Astrocyte (in vitro differentiated cells and primary cell): ENCODE results near the gene SESN2. TPM values are rescaled to one million over a fixed set of nuclear protein-coding genes. Genes with fewer than 3 reads are reported as not detected.

ENCODE experiments used
- DNase-seq: peaks from one replicate; pipeline ENCODE4 v3.0.0-alpha.2; 2010; ENCODE audit warnings: low read depth
- FAIRE-seq: peaks from 2 replicates; lab custom pipeline; 2011; peaks lifted over from hg19 to GRCh38; lab: Jason Lieb, UNC
- H2AFZ ChIP-seq: 2 replicates; pipeline ENCODE4 v1.6.0; 2012; ENCODE audit warnings: low read depth, low read length, inconsistent platforms
- H3K27ac ChIP-seq: 2 replicates; pipeline ENCODE4 v1.5.1; 2011; ENCODE audit warnings: low read depth, low read length, inconsistent platforms
- H3K27me3 ChIP-seq: 2 replicates; pipeline ENCODE4 v1.6.0; 2011; ENCODE audit warnings: low read length, inconsistent platforms; ENCODE audit not compliant: insufficient read depth
- H3K36me3 ChIP-seq: 2 replicates; pipeline ENCODE4 v1.5.1; 2011; ENCODE audit warnings: low read length, inconsistent platforms; ENCODE audit not compliant: insufficient read depth
- H3K4me1 ChIP-seq: 2 replicates; pipeline ENCODE4 v1.5.1; 2011; ENCODE audit warnings: low read length, inconsistent platforms; ENCODE audit not compliant: insufficient read depth
- H3K4me2 ChIP-seq: 2 replicates; pipeline ENCODE4 v1.6.0; 2012; ENCODE audit warnings: low read length, inconsistent platforms
- H3K4me3 ChIP-seq: 2 replicates; pipeline ENCODE4 v1.5.1; 2011; ENCODE audit warnings: low read depth, mild to moderate bottlenecking, low read length, inconsistent platforms; ENCODE audit not compliant: insufficient read depth
- H3K79me2 ChIP-seq: 2 replicates; pipeline ENCODE4 v1.6.0; 2012; ENCODE audit warnings: mild to moderate bottlenecking, low read length, inconsistent platforms; ENCODE audit not compliant: insufficient read depth
- H3K9ac ChIP-seq: 2 replicates; pipeline ENCODE4 v1.6.0; 2012; ENCODE audit warnings: mild to moderate bottlenecking, low read length, inconsistent platforms
- H3K9me3 ChIP-seq: 2 replicates; pipeline ENCODE4 v1.5.1; 2012; ENCODE audit warnings: low read depth, mild to moderate bottlenecking, low read length, inconsistent platforms; ENCODE audit not compliant: insufficient read depth
- H4K20me1 ChIP-seq: 2 replicates; pipeline ENCODE4 v1.6.0; 2012; ENCODE audit warnings: low read length, inconsistent platforms; ENCODE audit not compliant: insufficient read depth
- H3K27ac Mint-ChIP-seq: one replicate; pipeline ENCODE4 v1.8.0; 2021; ENCODE audit warnings: mild to moderate bottlenecking, mixed read lengths; ENCODE audit not compliant: unreplicated experiment
- H3K27me3 Mint-ChIP-seq: one replicate; pipeline ENCODE4 v1.8.0; 2021; ENCODE audit warnings: low read depth, mixed read lengths; ENCODE audit not compliant: unreplicated experiment
- H3K36me3 Mint-ChIP-seq: one replicate; pipeline ENCODE4 v1.8.0; 2021; ENCODE audit warnings: low read depth, mixed read lengths; ENCODE audit not compliant: unreplicated experiment
- H3K4me1 Mint-ChIP-seq: one replicate; pipeline ENCODE4 v1.8.0; 2021; ENCODE audit warnings: low read depth, mixed read lengths; ENCODE audit not compliant: unreplicated experiment
- H3K4me3 Mint-ChIP-seq: one replicate; pipeline ENCODE4 v1.8.0; 2021; ENCODE audit warnings: mild to moderate bottlenecking, moderate library complexity, mixed read lengths; ENCODE audit not compliant: unreplicated experiment
- H3K9me3 Mint-ChIP-seq: one replicate; pipeline ENCODE4 v1.8.0; 2021; ENCODE audit warnings: mild to moderate bottlenecking, mixed read lengths; ENCODE audit not compliant: unreplicated experiment
- EZH2 ChIP-seq: IDR thresholded peaks from 2 replicates; pipeline ENCODE4 v1.6.1; 2012; ENCODE audit warnings: mild to moderate bottlenecking, low read length, inconsistent platforms; ENCODE audit not compliant: insufficient read depth
- total RNA-seq: library from RNA; stranded (reverse); gene quantifications from 2 replicates; pipeline ENCODE4 v1.2.1, GENCODE V29; 2021
- TF ChIP-seq, protein P1 (sequence below): IDR thresholded peaks from 2 replicates; pipeline ENCODE4 v1.5.1; 2011; ENCODE audit warnings: low read depth, mild to moderate bottlenecking, inconsistent platforms, low read length, moderate library complexity; ENCODE audit not compliant: insufficient read depth

The SESN2 gene
- total RNA-seq, 1 donor from 2014 or later = 78.3 TPM

DNA sequence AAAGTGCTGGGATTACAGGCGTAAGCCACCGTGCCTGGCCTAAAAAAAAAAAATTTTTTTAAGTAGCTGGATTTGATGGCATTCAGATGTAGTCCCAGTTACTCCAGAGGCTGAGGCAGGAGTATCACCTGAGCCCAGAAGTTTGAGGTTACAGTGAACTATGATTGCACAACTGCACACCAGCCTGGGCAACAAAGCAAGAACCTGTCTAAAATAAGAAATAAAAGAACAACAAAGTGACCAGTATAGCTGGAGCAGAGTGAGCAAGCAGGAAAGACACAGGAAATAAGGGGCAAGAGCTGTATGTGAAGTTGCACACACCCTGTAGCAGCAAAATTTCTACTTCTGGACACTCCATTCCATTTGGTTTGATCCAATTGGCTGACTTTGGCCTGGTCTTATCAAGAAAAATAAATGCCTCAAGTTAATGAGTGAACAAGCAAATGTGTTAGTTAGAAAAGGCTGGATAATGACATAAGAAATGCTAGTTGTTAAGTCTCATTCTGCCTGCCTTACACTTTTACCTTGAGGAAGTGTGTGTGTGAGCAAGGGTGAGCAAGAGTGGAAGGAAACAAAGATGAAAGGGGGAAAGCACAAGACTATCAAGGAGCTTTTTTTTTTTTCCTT is 15.5 kb upstream of the SESN2 start:
- Histone ChIP-seq H3K27me3 (no peaks in the 10 kb centered on the region), H3K9ac (no peak overlapping the region), H3K4me2 (no peak overlapping the region), H4K20me1 (no peaks in the 10 kb centered on the region), H3K4me1 (peaks cover 21% of the 10 kb centered on the region), H2AFZ (no peak overlapping the region), H3K9me3 (no peaks in the 10 kb centered on the region), H3K4me3 (no peak overlapping the region), H3K27ac (no peak overlapping the region), H3K36me3 (no peaks in the 10 kb centered on the region), H3K79me2 (peaks cover 6% of the 10 kb centered on the region)
- no peak for TF ChIP-seq EZH2
- TF ChIP-seq, protein P1, sequence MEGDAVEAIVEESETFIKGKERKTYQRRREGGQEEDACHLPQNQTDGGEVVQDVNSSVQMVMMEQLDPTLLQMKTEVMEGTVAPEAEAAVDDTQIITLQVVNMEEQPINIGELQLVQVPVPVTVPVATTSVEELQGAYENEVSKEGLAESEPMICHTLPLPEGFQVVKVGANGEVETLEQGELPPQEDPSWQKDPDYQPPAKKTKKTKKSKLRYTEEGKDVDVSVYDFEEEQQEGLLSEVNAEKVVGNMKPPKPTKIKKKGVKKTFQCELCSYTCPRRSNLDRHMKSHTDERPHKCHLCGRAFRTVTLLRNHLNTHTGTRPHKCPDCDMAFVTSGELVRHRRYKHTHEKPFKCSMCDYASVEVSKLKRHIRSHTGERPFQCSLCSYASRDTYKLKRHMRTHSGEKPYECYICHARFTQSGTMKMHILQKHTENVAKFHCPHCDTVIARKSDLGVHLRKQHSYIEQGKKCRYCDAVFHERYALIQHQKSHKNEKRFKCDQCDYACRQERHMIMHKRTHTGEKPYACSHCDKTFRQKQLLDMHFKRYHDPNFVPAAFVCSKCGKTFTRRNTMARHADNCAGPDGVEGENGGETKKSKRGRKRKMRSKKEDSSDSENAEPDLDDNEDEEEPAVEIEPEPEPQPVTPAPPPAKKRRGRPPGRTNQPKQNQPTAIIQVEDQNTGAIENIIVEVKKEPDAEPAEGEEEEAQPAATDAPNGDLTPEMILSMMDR = no peak
- Mint-ChIP-seq H3K9me3 (no peaks in the 10 kb centered on the region), H3K27me3 (no peaks in the 10 kb centered on the region), H3K4me3 (peak overlapping the region; percentile 10), H3K27ac (no peak overlapping the region), H3K36me3 (no peaks in the 10 kb centered on the region), H3K4me1 (peaks cover 17% of the 10 kb centered on the region)
- FAIRE-seq (no peak), DNase-seq (no peak)

DNA sequence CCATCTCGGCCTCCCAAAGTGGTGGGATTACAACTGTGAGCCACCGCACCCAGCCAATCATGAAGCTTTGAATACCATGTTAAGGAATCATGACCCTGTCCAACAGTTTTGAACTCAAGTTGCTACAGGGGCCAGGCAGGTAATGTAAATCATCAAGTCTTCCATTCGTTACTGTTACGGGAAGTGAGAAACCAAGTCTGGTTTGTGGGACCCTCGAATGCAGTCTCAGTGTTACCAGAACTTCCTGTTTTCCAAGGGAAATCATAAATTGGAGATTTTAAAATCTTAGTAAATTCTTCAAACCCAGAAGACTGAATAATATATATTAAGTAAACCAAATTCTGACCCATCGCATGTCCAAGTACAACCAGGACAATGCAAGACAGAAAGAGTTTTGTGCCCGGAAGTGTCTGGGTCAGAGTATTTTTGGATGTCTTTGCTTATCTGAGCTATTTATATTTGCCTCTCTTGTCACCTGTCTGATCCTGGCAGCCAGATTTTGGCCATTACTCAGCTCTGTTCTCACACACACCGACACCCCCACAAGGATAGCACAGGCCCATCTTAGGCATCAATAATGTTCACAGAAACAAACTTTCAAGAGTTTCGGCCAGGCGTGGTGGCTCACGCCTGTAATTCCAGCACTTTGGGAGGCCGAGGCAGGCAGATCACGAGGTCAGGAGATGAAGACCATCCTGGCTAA is 14.6 kb upstream of the SESN2 start:
- no peak for FAIRE-seq
- no peak overlapping the region for H3K4me3 ChIP-seq
- no peak for TF ChIP-seq EZH2
- TF ChIP-seq, protein P1 = no peak
- H3K9me3 Mint-ChIP-seq = no peaks in the 10 kb centered on the region
- no peaks in the 10 kb centered on the region for H4K20me1 ChIP-seq
- H3K27ac Mint-ChIP-seq = no peak overlapping the region
- no peaks in the 10 kb centered on the region for H3K27me3 ChIP-seq
- no peak overlapping the region for H2AFZ ChIP-seq
- peaks cover 6% of the 10 kb centered on the region for H3K79me2 ChIP-seq
- H3K4me3 Mint-ChIP-seq = no peak overlapping the region
- H3K9me3 ChIP-seq = no peaks in the 10 kb centered on the region
- H3K4me1 Mint-ChIP-seq = peaks cover 25% of the 10 kb centered on the region
- no peaks in the 10 kb centered on the region for H3K36me3 Mint-ChIP-seq
- no peak for DNase-seq
- H3K4me2 ChIP-seq = no peak overlapping the region
- H3K36me3 ChIP-seq = no peaks in the 10 kb centered on the region
- no peak overlapping the region for H3K9ac ChIP-seq
- H3K4me1 ChIP-seq = peaks cover 30% of the 10 kb centered on the region
- no peaks in the 10 kb centered on the region for H3K27me3 Mint-ChIP-seq
- no peak overlapping the region for H3K27ac ChIP-seq

DNA sequence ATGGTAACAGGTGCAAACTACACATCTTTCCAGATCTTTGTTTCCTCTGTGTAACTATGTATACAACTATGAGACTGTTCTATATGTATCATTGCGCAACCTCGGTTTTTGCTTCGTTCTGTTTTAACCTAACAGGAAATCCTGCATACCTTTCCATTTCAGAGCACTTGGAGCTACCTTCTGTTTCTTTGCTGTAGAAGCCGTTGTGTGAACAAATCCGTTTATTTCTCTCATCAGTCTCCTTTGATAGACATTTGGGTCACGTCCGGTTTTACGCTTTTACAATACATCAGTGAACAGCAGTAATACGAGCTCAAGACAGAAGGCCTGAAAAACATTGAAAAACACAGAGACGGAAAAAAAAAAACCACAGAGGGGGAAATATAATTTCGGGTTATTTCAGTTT is 12.9 kb upstream of the SESN2 start:
- Histone ChIP-seq H3K9ac (peak overlapping the region; percentile 85), H3K27me3 (no peaks in the 10 kb centered on the region), H3K9me3 (no peaks in the 10 kb centered on the region), H3K4me2 (peak overlapping the region; percentile 87), H4K20me1 (no peaks in the 10 kb centered on the region), H3K4me1 (peaks cover 33% of the 10 kb centered on the region), H3K36me3 (no peaks in the 10 kb centered on the region), H3K4me3 (peak overlapping the region; percentile 70), H3K79me2 (peaks cover 6% of the 10 kb centered on the region), H2AFZ (peak overlapping the region; percentile 58), H3K27ac (peak overlapping the region; percentile 63)
- DNase-seq (no peak), FAIRE-seq (no peak)
- H3K27ac Mint-ChIP-seq = peak overlapping the region; percentile 98
- no peaks in the 10 kb centered on the region for H3K36me3 Mint-ChIP-seq
- no peaks in the 10 kb centered on the region for H3K9me3 Mint-ChIP-seq
- peak overlapping the region; percentile 93 for H3K4me3 Mint-ChIP-seq
- H3K4me1 Mint-ChIP-seq = peaks cover 30% of the 10 kb centered on the region
- H3K27me3 Mint-ChIP-seq = no peaks in the 10 kb centered on the region
- TF ChIP-seq, protein P1 = no peak
- TF ChIP-seq EZH2 = no peak
